Mucosa of descending colon (tissue), 3 donors: ENCODE measurements around the gene KRTAP12-1. TPM values are rescaled to one million over a fixed set of nuclear protein-coding genes. Genes with fewer than 3 reads are reported as not detected.

Source experiments
- ATAC-seq: fragments of 200-7000 bp; cut with Tn5 transposase; one replicate; pipeline ENCODE4 v1.9.1; 2020; ENCODE audit warnings: mild to moderate bottlenecking, moderate library complexity
- DNase-seq, 3 donors: peaks; one replicate each; pipeline ENCODE4 v3.0.0-alpha.2; 2020
- H3K36me3 ChIP-seq: fragments of 200-600 bp; one replicate; pipeline ENCODE4 v1.8.0; 2021; ENCODE audit warnings: low read depth, mild to moderate bottlenecking
- H3K4me1 ChIP-seq: fragments of 200-600 bp; one replicate; pipeline ENCODE4 v1.8.0; 2021; ENCODE audit warnings: low read depth, mild to moderate bottlenecking
- H3K4me3 ChIP-seq: fragments of 200-600 bp; one replicate; pipeline ENCODE4 v1.8.0; 2021; ENCODE audit warnings: mild to moderate bottlenecking
- H3K9me3 ChIP-seq: fragments of 200-600 bp; one replicate; pipeline ENCODE4 v1.8.0; 2021; ENCODE audit warnings: mild to moderate bottlenecking
- intact Hi-C, 2 donors: fragments of 100-400 bp; cut with DNase I in 1 of 2; cut with micrococcal nuclease in 1 of 2; formaldehyde crosslinking; loops; one replicate each; pipeline versions ENCODE4 v1.11.0 to v1.11.1; 2022; cut with DNase I, micrococcal nuclease
- total RNA-seq, 3 donors: library from RNA; stranded (reverse); fragmentation: NEBNext Ultra II Directional in 2 of 3; extraction: Animal tissue kit (Norgen Biotek cat#: 25700) in 2 of 3; gene quantifications; one replicate each; pipeline versions ENCODE4 v1.2.1 to v1.2.4, GENCODE V29; 2021 to 2023
- TF ChIP-seq, protein P1 (sequence below): fragments of 200-600 bp; IDR thresholded peaks from one replicate; pipeline ENCODE4 v1.8.0; 2022; ENCODE audit warnings: antibody characterized with exemption, mild to moderate bottlenecking
- donor health status: DM: no; HTN: no; CAD: no; lungs with moderate emphysema.
- donor health status: DM: no; HTN: no; CAD: no.
- donor health status: DM: no; HTN: yes; CAD: no.

KRTAP12-1 gene
- total RNA-seq, 3 donors from 2014 or later, result not detected

GRCh38 chr21:44657635-44658540 is 24.1 kb downstream of the KRTAP12-1 start, which contains the start of gene KRTAP12-3:
TSS of gene KRTAP12-3 (plus strand) at chr21:44657932. CDS start at chr21:44657980, 48 bp downstream.
- DNase-seq (no peak), ATAC-seq (peak; percentile 70)
- H3K9me3 ChIP-seq, result no peaks in the 10 kb centered on the region
- H3K36me3 ChIP-seq, result no peaks in the 10 kb centered on the region
- TF ChIP-seq, protein P1, sequence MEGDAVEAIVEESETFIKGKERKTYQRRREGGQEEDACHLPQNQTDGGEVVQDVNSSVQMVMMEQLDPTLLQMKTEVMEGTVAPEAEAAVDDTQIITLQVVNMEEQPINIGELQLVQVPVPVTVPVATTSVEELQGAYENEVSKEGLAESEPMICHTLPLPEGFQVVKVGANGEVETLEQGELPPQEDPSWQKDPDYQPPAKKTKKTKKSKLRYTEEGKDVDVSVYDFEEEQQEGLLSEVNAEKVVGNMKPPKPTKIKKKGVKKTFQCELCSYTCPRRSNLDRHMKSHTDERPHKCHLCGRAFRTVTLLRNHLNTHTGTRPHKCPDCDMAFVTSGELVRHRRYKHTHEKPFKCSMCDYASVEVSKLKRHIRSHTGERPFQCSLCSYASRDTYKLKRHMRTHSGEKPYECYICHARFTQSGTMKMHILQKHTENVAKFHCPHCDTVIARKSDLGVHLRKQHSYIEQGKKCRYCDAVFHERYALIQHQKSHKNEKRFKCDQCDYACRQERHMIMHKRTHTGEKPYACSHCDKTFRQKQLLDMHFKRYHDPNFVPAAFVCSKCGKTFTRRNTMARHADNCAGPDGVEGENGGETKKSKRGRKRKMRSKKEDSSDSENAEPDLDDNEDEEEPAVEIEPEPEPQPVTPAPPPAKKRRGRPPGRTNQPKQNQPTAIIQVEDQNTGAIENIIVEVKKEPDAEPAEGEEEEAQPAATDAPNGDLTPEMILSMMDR, result no peak
- H3K4me1 ChIP-seq, result no peaks in the 10 kb centered on the region
- intact Hi-C loops, result no loop called here
- H3K4me3 ChIP-seq, result no peak within 1 kb of the TSS

DNA sequence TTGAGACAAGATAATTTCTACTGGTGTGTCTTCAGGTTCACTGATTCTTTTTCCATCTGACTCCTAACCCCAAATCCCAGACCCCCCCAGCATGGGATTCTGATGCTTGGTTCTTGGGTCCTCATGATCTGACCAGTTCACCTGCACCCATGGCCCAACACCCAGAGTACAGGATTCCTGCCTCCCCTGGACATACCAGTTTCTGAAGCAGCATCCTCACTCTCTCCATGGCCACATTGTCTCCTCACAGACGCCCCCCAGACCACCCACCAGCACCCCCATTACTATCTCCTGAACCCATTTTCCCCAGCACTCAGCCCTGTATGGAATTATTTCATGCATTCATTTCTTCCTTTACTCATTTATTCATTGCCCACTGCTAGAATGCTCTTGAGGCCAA is 25.1 kb downstream of the KRTAP12-1 start:
- intact Hi-C loops, result no loop called here
- DNase-seq, result no peak

GRCh38 chr21:44654576-44655175 is 27.3 kb downstream of the KRTAP12-1 start, which contains the start of gene KRTAP12-4:
TSS of gene KRTAP12-4 (minus strand) at chr21:44654659. CDS start at chr21:44654614, 45 bp downstream.
- DNase-seq, result no peak
- TF ChIP-seq, protein P1, result no peak
- Histone ChIP-seq H3K4me3 (no peak within 1 kb of the TSS), H3K9me3 (no peaks in the 10 kb centered on the region), H3K36me3 (no peaks in the 10 kb centered on the region), H3K4me1 (no peaks in the 10 kb centered on the region)
- ATAC-seq, result no peak
- intact Hi-C loops, result no loop called here

More for the DNA sequence above, 25.1 kb downstream of the KRTAP12-1 start:
- TF ChIP-seq, protein P1, result no peak
- Histone ChIP-seq H3K4me1 (no peaks in the 10 kb centered on the region), H3K4me3 (no peak overlapping the region), H3K36me3 (no peaks in the 10 kb centered on the region), H3K9me3 (no peaks in the 10 kb centered on the region)
- no peak for ATAC-seq

GRCh38 chr21:44653656-44654575 is 28.0 kb downstream of the KRTAP12-1 start:
- TF ChIP-seq, protein P1, result no peak
- intact Hi-C loops, result no loop called here
- H3K4me3 ChIP-seq, result no peak overlapping the region
- no peaks in the 10 kb centered on the region for H3K9me3 ChIP-seq
- H3K4me1 ChIP-seq, result no peaks in the 10 kb centered on the region
- ATAC-seq, result peak; percentile 53
- no peaks in the 10 kb centered on the region for H3K36me3 ChIP-seq
- DNase-seq, result peak in 2 of 3 donors; percentile 8 to 33

DNA sequence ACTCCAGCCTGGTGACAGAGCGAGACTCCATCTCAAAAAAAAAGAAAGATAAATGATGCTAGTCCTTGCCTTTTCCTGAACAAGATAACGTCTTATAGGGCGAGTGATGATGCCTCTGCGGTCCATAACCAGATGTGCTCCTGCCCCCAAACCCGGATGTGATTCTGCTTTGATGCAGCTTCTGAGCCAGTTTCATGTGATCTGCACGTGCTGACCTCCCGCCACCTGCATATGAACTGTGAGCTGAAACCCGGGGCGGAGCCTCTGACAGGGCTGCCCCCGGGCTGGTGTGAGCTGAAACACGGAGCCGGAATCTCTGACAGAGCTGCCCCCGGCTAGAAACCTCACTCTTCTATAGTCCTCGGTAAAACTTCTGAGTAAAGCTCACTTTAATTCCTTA is 28.8 kb downstream of the KRTAP12-1 start:
- no peaks in the 10 kb centered on the region for H3K36me3 ChIP-seq
- DNase-seq (no peak), ATAC-seq (no peak)
- no peak overlapping the region for H3K4me3 ChIP-seq
- no peaks in the 10 kb centered on the region for H3K4me1 ChIP-seq
- no peaks in the 10 kb centered on the region for H3K9me3 ChIP-seq
- intact Hi-C loops, result no loop called here
- TF ChIP-seq, protein P1, result no peak
